HG03066 (cell line): ENCODE measurements around the gene ASNSD1.
A peak's percentile ranks its signal among the peaks of the same experiment; 100 is the strongest.
"Not testable (repeated sequence)": the region's sequence is repeated elsewhere in the genome, so short reads cannot be mapped to it uniquely, and the experiment has no call there.

Experiments
- ATAC-seq: cut with Tn5 transposase; IDR thresholded peaks from one replicate; pipeline ENCODE4 v1.9.1; 2021; ENCODE audit warnings: low read depth; ENCODE audit not compliant: unreplicated experiment

Gene ASNSD1

GRCh38 chr2:189641590-189641989 is 19.7 kb upstream of the ASNSD1 start:
- no peak for ATAC-seq

GRCh38 chr2:189646521-189646920 is 14.7 kb upstream of the ASNSD1 start:
- no peak for ATAC-seq

GRCh38 chr2:189648846-189649509 is 12.3 kb upstream of the ASNSD1 start:
- ATAC-seq, result no peak

- ATAC-seq, result no peak
Measured at GRCh38 chr2:189651284-189651683, 10.0 kb upstream of the ASNSD1 start.

GRCh38 chr2:189653464-189653863 is 7.8 kb upstream of the ASNSD1 start:
- ATAC-seq, result not testable (repeated sequence)

GRCh38 chr2:189654641-189655040 is 6.6 kb upstream of the ASNSD1 start:
- no peak for ATAC-seq

- ATAC-seq, result peak; percentile 39
Measured at GRCh38 chr2:189657867-189658266, 3.4 kb upstream of the ASNSD1 start.

GRCh38 chr2:189658306-189659212 is 2.7 kb upstream of the ASNSD1 start:
- no peak for ATAC-seq

- ATAC-seq, result no peak
Measured at GRCh38 chr2:189659734-189660133, 1.5 kb upstream of the ASNSD1 start.

- no peak for ATAC-seq
Measured at GRCh38 chr2:189660803-189661147, 484 bp upstream of the ASNSD1 start.

GRCh38 chr2:189661957-189662321 is 680 bp downstream of the ASNSD1 start:
- peak; percentile 1 for ATAC-seq

- no peak for ATAC-seq
Measured at GRCh38 chr2:189662669-189663226, 1.5 kb downstream of the ASNSD1 start.

- not testable (repeated sequence) for ATAC-seq
Measured at GRCh38 chr2:189663319-189663718, 2.1 kb downstream of the ASNSD1 start.

GRCh38 chr2:189669913-189670312 is 8.7 kb downstream of the ASNSD1 start:
- no peak for ATAC-seq

- ATAC-seq, result no peak
Measured at GRCh38 chr2:189673661-189674373, 12.6 kb downstream of the ASNSD1 start.

GRCh38 chr2:189674374-189675112 is 13.3 kb downstream of the ASNSD1 start, which contains the start of gene ANKAR:
Gene ANKAR (plus strand): TSS chr2:189674670. CDS start chr2:189676491, 1,821 bp downstream.
- peak; percentile 95 for ATAC-seq

- ATAC-seq, result no peak
Measured at GRCh38 chr2:189676471-189676870, 15.2 kb downstream of the ASNSD1 start.

GRCh38 chr2:189679226-189679625 is 18.0 kb downstream of the ASNSD1 start:
- ATAC-seq, result no peak

GRCh38 chr2:189681203-189681602 is 19.9 kb downstream of the ASNSD1 start:
- no peak for ATAC-seq

- ATAC-seq, result no peak
Measured at GRCh38 chr2:189681903-189682302, 20.6 kb downstream of the ASNSD1 start.
